Ishikawa (cell line): Measurements from ENCODE around the gene GPT2.
A peak's percentile ranks its signal among the peaks of the same experiment; 100 is the strongest.

Source experiments
- CEBPB ChIP-seq: IDR thresholded peaks from 2 replicates; pipeline ENCODE4 v1.6.1; 2012
- CREB1 ChIP-seq: IDR thresholded peaks from 2 replicates; pipeline ENCODE4 v1.6.1; 2012; ENCODE audit warnings: low read depth
- EGR1 ChIP-seq: IDR thresholded peaks from 2 replicates; pipeline ENCODE4 v1.6.1; 2012
- EP300 ChIP-seq: IDR thresholded peaks from 2 replicates; pipeline ENCODE4 v1.6.1; 2012; ENCODE audit warnings: borderline replicate concordance
- FOXM1 ChIP-seq: IDR thresholded peaks from 2 replicates; pipeline ENCODE4 v1.6.1; 2012; ENCODE audit warnings: low read depth, borderline replicate concordance
- NFIC ChIP-seq: IDR thresholded peaks from 2 replicates; pipeline ENCODE4 v1.6.1; 2012
- RAD21 ChIP-seq: IDR thresholded peaks from 2 replicates; pipeline ENCODE4 v1.6.1; 2012; ENCODE audit warnings: low read depth
- REST ChIP-seq: IDR thresholded peaks from 2 replicates; pipeline ENCODE4 v1.6.1; 2012; ENCODE audit warnings: low read depth, mild to moderate bottlenecking
- TAF1 ChIP-seq: IDR thresholded peaks from 2 replicates; pipeline ENCODE4 v1.6.1; 2012; ENCODE audit warnings: low read depth, mild to moderate bottlenecking
- TCF12 ChIP-seq: IDR thresholded peaks from 2 replicates; pipeline ENCODE4 v1.6.1; 2012; ENCODE audit warnings: low read depth
- TEAD4 ChIP-seq: IDR thresholded peaks from 2 replicates; pipeline ENCODE4 v1.6.1; 2012
- USF1 ChIP-seq: IDR thresholded peaks from 2 replicates; pipeline ENCODE4 v1.6.1; 2012
- YY1 ChIP-seq: IDR thresholded peaks from 2 replicates; pipeline ENCODE4 v1.6.1; 2012; ENCODE audit warnings: low read depth
- ZBTB7A ChIP-seq: IDR thresholded peaks from 2 replicates; pipeline ENCODE4 v1.6.1; 2012; ENCODE audit warnings: low read depth
- TF ChIP-seq, protein P1 (sequence below): IDR thresholded peaks from 2 replicates; pipeline ENCODE4 v1.6.1; 2012

The GPT2 gene, protein sequence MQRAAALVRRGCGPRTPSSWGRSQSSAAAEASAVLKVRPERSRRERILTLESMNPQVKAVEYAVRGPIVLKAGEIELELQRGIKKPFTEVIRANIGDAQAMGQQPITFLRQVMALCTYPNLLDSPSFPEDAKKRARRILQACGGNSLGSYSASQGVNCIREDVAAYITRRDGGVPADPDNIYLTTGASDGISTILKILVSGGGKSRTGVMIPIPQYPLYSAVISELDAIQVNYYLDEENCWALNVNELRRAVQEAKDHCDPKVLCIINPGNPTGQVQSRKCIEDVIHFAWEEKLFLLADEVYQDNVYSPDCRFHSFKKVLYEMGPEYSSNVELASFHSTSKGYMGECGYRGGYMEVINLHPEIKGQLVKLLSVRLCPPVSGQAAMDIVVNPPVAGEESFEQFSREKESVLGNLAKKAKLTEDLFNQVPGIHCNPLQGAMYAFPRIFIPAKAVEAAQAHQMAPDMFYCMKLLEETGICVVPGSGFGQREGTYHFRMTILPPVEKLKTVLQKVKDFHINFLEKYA

GRCh38 chr16:46883690-46884512 lies at the start of gene GPT2:
GPT2 (plus strand) TSS chr16:46884362; CDS start chr16:46884716, 354 bp downstream.
- TF ChIP-seq CEBPB (peak; percentile 77), TEAD4 (no peak), TAF1 (peak; percentile 70; the same call in 1 of the 2 replicates), REST (no peak), USF1 (no peak), TCF12 (peak; percentile 32; the same call in 1 of the 2 replicates), EP300 (peak; percentile 28; the same call in 1 of the 2 replicates), CREB1 (peak; percentile 27; the same call in 1 of the 2 replicates), NFIC (peak; percentile 32)
- TF ChIP-seq, protein P1, sequence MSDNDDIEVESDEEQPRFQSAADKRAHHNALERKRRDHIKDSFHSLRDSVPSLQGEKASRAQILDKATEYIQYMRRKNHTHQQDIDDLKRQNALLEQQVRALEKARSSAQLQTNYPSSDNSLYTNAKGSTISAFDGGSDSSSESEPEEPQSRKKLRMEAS = peak; percentile 92

GRCh38 chr16:46836534-46837530 lies 47.3 kb upstream of the GPT2 start:
- TF ChIP-seq TAF1 (no peak), USF1 (no peak), ZBTB7A (no peak), EP300 (no peak), CEBPB (no peak), REST (no peak), CREB1 (no peak), TCF12 (no peak), TEAD4 (no peak), NFIC (no peak), EGR1 (no peak), FOXM1 (no peak), RAD21 (no peak), YY1 (no peak)
- TF ChIP-seq, protein P1 = no peak

- no peak for TF ChIP-seq TEAD4
- no peak for TF ChIP-seq EGR1
- no peak for TF ChIP-seq TCF12
- no peak for TF ChIP-seq TAF1
- TF ChIP-seq RAD21 = no peak
- TF ChIP-seq YY1 = no peak
- no peak for TF ChIP-seq USF1
- no peak for TF ChIP-seq ZBTB7A
- no peak for TF ChIP-seq NFIC
- TF ChIP-seq, protein P1 = no peak
- TF ChIP-seq CEBPB = no peak
- TF ChIP-seq REST = no peak
- TF ChIP-seq FOXM1 = no peak
- no peak for TF ChIP-seq CREB1
- TF ChIP-seq EP300 = no peak
Measured at GRCh38 chr16:46839986-46840443, 44.1 kb upstream of the GPT2 start.
